Ramos (cell line): ENCODE data around the gene NHLH2.

Source experiments
- in situ Hi-C: fragments of 300-500 bp; cut with MboI; formaldehyde crosslinking; loops from one replicate; pipeline ENCODE4 v1.14.3; 2022; ENCODE audit warnings: low sequenced_read_pairs; ENCODE audit not compliant: unreplicated experiment

Gene NHLH2

GRCh38 chr1:115839029-115839678 is 1.8 kb downstream of the NHLH2 start:
- in situ Hi-C loops, result no loop called here

- in situ Hi-C loops, result no loop called here
These were observed 2.4 kb downstream of the NHLH2 start for GRCh38 chr1:115838431-115839028.

- in situ Hi-C loops, result no loop called here
These were observed 3.0 kb downstream of the NHLH2 start for GRCh38 chr1:115837740-115838421.

- in situ Hi-C loops, result no loop called here
These were observed 3.6 kb downstream of the NHLH2 start for GRCh38 chr1:115837341-115837739.

- in situ Hi-C loops, result no loop called here
These were observed 7.1 kb downstream of the NHLH2 start for GRCh38 chr1:115833856-115834255.

GRCh38 chr1:115832651-115833050 is 8.3 kb downstream of the NHLH2 start:
- in situ Hi-C loops, result no loop called here

- in situ Hi-C loops, result no loop called here
These were observed 10.0 kb downstream of the NHLH2 start for GRCh38 chr1:115830963-115831362.

GRCh38 chr1:115829947-115830346 is 11.0 kb downstream of the NHLH2 start:
- in situ Hi-C loops, result no loop called here

GRCh38 chr1:115829023-115829674 is 11.8 kb downstream of the NHLH2 start:
- in situ Hi-C loops, result no loop called here

GRCh38 chr1:115828101-115829022 is 12.6 kb downstream of the NHLH2 start:
- in situ Hi-C loops, result no loop called here

- in situ Hi-C loops, result no loop called here
These were observed 13.4 kb downstream of the NHLH2 start for GRCh38 chr1:115827452-115828044.

GRCh38 chr1:115826628-115827027 is 14.3 kb downstream of the NHLH2 start:
- in situ Hi-C loops, result no loop called here

GRCh38 chr1:115822117-115822516 is 18.8 kb downstream of the NHLH2 start:
- in situ Hi-C loops, result loop anchor here (25.0 kb wide), 1 partner anchor 665 kb away; no protein-coding TSS in a partner anchor

- in situ Hi-C loops, result loop anchor here (25.0 kb wide), 1 partner anchor 672 kb away; no protein-coding TSS in a partner anchor
These were observed 25.2 kb downstream of the NHLH2 start for GRCh38 chr1:115815694-115816093.

- in situ Hi-C loops, result loop anchor here (25.0 kb wide), 1 partner anchor 672 kb away; no protein-coding TSS in a partner anchor
These were observed 26.1 kb downstream of the NHLH2 start for GRCh38 chr1:115814685-115815398.

- in situ Hi-C loops, result loop anchor here (25.0 kb wide), 1 partner anchor 674 kb away; no protein-coding TSS in a partner anchor
These were observed 27.2 kb downstream of the NHLH2 start for GRCh38 chr1:115813727-115814126.

GRCh38 chr1:115811140-115811828 is 29.6 kb downstream of the NHLH2 start:
- in situ Hi-C loops, result loop anchor here (25.0 kb wide), 1 partner anchor 676 kb away; no protein-coding TSS in a partner anchor

GRCh38 chr1:115810609-115811008 is 30.3 kb downstream of the NHLH2 start:
- in situ Hi-C loops, result loop anchor here (25.0 kb wide), 1 partner anchor 677 kb away; no protein-coding TSS in a partner anchor
